Measurements from ENCODE around the gene ZNF438. TPM values are rescaled to one million over a fixed set of nuclear protein-coding genes. Genes with fewer than 3 reads are reported as not detected.

Gene ZNF438
- total and polyA plus RNA-seq, 2 of the 13 experiments (the other 11 are each of a cell fraction or from before 2014, with no cell fraction given) = 0.75 to 0.83 TPM

- TF ChIP-seq, protein P1, sequence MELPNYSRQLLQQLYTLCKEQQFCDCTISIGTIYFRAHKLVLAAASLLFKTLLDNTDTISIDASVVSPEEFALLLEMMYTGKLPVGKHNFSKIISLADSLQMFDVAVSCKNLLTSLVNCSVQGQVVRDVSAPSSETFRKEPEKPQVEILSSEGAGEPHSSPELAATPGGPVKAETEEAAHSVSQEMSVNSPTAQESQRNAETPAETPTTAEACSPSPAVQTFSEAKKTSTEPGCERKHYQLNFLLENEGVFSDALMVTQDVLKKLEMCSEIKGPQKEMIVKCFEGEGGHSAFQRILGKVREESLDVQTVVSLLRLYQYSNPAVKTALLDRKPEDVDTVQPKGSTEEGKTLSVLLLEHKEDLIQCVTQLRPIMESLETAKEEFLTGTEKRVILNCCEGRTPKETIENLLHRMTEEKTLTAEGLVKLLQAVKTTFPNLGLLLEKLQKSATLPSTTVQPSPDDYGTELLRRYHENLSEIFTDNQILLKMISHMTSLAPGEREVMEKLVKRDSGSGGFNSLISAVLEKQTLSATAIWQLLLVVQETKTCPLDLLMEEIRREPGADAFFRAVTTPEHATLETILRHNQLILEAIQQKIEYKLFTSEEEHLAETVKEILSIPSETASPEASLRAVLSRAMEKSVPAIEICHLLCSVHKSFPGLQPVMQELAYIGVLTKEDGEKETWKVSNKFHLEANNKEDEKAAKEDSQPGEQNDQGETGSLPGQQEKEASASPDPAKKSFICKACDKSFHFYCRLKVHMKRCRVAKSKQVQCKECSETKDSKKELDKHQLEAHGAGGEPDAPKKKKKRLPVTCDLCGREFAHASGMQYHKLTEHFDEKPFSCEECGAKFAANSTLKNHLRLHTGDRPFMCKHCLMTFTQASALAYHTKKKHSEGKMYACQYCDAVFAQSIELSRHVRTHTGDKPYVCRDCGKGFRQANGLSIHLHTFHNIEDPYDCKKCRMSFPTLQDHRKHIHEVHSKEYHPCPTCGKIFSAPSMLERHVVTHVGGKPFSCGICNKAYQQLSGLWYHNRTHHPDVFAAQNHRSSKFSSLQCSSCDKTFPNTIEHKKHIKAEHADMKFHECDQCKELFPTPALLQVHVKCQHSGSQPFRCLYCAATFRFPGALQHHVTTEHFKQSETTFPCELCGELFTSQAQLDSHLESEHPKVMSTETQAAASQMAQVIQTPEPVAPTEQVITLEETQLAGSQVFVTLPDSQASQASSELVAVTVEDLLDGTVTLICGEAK (IDR thresholded peaks at IDR 0.05) = no peak
- TF ChIP-seq, protein P1 (CRISPR knock-in tag; IDR thresholded peaks at IDR 0.05) = no peak
- no peak for TF ChIP-seq ZMAT3 (CRISPR knock-in tag; conservative IDR thresholded peaks at IDR 0.05)
- TF ChIP-seq, protein P2, sequence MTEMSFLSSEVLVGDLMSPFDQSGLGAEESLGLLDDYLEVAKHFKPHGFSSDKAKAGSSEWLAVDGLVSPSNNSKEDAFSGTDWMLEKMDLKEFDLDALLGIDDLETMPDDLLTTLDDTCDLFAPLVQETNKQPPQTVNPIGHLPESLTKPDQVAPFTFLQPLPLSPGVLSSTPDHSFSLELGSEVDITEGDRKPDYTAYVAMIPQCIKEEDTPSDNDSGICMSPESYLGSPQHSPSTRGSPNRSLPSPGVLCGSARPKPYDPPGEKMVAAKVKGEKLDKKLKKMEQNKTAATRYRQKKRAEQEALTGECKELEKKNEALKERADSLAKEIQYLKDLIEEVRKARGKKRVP (CRISPR knock-in tag; IDR thresholded peaks at IDR 0.05) = no peak
Observed at GRCh38 chr10:30858499-30858898, 173.2 kb downstream of the ZNF438 start (continued).

Measured in HepG2 (cell line).